Measurements from ENCODE around the gene SPTBN4. TPM values are rescaled to one million over a fixed set of nuclear protein-coding genes. Genes with fewer than 3 reads are reported as not detected.
"Not testable (repeated sequence)": the region's sequence is repeated elsewhere in the genome, so short reads cannot be mapped to it uniquely, and the experiment has no call there.

The SPTBN4 gene
- polyA plus RNA-seq, 12 donors, result 0.14 to 0.83 (median 0.33) TPM; not detected in 2

GRCh38 chr19:40617961-40618360 is 151.2 kb downstream of the SPTBN4 start:
- no peak for DNase-seq

- DNase-seq, result no peak
Observed at GRCh38 chr19:40619333-40620160, 152.7 kb downstream of the SPTBN4 start.

- no peak for DNase-seq
Observed at GRCh38 chr19:40620161-40620485, 153.3 kb downstream of the SPTBN4 start.

- no peak for DNase-seq
Observed at GRCh38 chr19:40621283-40621682, 154.5 kb downstream of the SPTBN4 start.

GRCh38 chr19:40621966-40622772 is 155.4 kb downstream of the SPTBN4 start:
- DNase-seq, result no peak

- DNase-seq, result no peak
Observed at GRCh38 chr19:40622773-40623075, 155.9 kb downstream of the SPTBN4 start.

- DNase-seq, result no peak
Observed at GRCh38 chr19:40623403-40624251, 156.8 kb downstream of the SPTBN4 start.

- not testable (repeated sequence) for DNase-seq
Observed at GRCh38 chr19:40624369-40625153, 157.8 kb downstream of the SPTBN4 start.

GRCh38 chr19:40625406-40626120 is 158.8 kb downstream of the SPTBN4 start:
- no peak for DNase-seq

Other genes with a start within 250 kb of the SPTBN4 start
- gene TTC9B, start 248.6 kb upstream of the SPTBN4 start, polyA plus RNA-seq (ENCODE audit: insufficient read length in 12 of 12), result under 1 TPM in 6 of 12 donors, not detected in 6; 0.11 to 0.26 (median 0.15) TPM
- gene CCNP, start 240.3 kb upstream of the SPTBN4 start, polyA plus RNA-seq (ENCODE audit: insufficient read length in 12 of 12), result under 1 TPM in 10 of 12 donors, not detected in 2; 0.14 to 0.57 (median 0.34) TPM
- 100 to 1,000 TPM; 138 to 738 (median 184) TPM for gene AKT2, start 181.7 kb upstream of the SPTBN4 start, polyA plus RNA-seq (ENCODE audit: insufficient read length in 12 of 12)
- gene C19orf47, start 118.6 kb upstream of the SPTBN4 start, polyA plus RNA-seq (ENCODE audit: insufficient read length in 12 of 12), result 10 to 100 TPM in 11 of 12 donors, not detected in 1; 26.4 to 99.1 (median 57.1) TPM
- 100 to 1,000 TPM in 11 of 12 donors, not detected in 1; 165 to 236 (median 213) TPM for gene PLD3, start 118.3 kb upstream of the SPTBN4 start, polyA plus RNA-seq (ENCODE audit: insufficient read length in 12 of 12)
- 1 to 10 TPM in 6 of 12 donors, under 1 TPM in 4, not detected in 2; 0.77 to 2.0 (median 1.2) TPM for gene HIPK4, start 76.8 kb upstream of the SPTBN4 start, polyA plus RNA-seq (ENCODE audit: insufficient read length in 12 of 12)
- gene PRX, start 53.6 kb upstream of the SPTBN4 start, polyA plus RNA-seq (ENCODE audit: insufficient read length in 12 of 12), result 1 to 10 TPM in 11 of 12 donors, not detected in 1; 5.1 to 9.6 (median 6.3) TPM
- gene SERTAD1, start 41.0 kb upstream of the SPTBN4 start, polyA plus RNA-seq (ENCODE audit: insufficient read length in 12 of 12), result 1 to 10 TPM in 10 of 12 donors, not detected in 2; 3.6 to 8.2 (median 5.0) TPM
- 10 to 100 TPM in 11 of 12 donors, not detected in 1; 25.4 to 57.7 (median 44.9) TPM for gene SERTAD3, start 22.7 kb upstream of the SPTBN4 start, polyA plus RNA-seq (ENCODE audit: insufficient read length in 12 of 12)
- 10 to 100 TPM in 11 of 12 donors, not detected in 1; 21.9 to 68.1 (median 34.1) TPM for gene BLVRB, start 1.3 kb upstream of the SPTBN4 start, polyA plus RNA-seq (ENCODE audit: insufficient read length in 12 of 12)
- gene SHKBP1, start 109.9 kb downstream of the SPTBN4 start, polyA plus RNA-seq (ENCODE audit: insufficient read length in 12 of 12), result 100 to 1,000 TPM in 1 of 12 donors, 10 to 100 TPM in 10, not detected in 1; 12.8 to 160 (median 19.1) TPM
- 100 to 1,000 TPM in 11 of 12 donors, not detected in 1; 146 to 328 (median 194) TPM for gene LTBP4, start 134.4 kb downstream of the SPTBN4 start, polyA plus RNA-seq (ENCODE audit: insufficient read length in 12 of 12)
- gene NUMBL, start 223.7 kb downstream of the SPTBN4 start, polyA plus RNA-seq (ENCODE audit: insufficient read length in 12 of 12), result 100 to 1,000 TPM in 1 of 12 donors, 10 to 100 TPM in 11; 19.9 to 119 (median 26.9) TPM
- gene COQ8B, start 249.9 kb downstream of the SPTBN4 start, polyA plus RNA-seq (ENCODE audit: insufficient read length in 12 of 12), result 10 to 100 TPM in 11 of 12 donors, not detected in 1; 14.4 to 33.9 (median 18.4) TPM

All from muscle of arm (tissue), 12 donors.